Liver (tissue), 3 donors: ENCODE measurements around the gene FRAS1.

Source experiments
- CTCF ChIP-seq: fragments of 150-350 bp; IDR thresholded peaks from 2 replicates; pipeline ENCODE4 v1.5.1; 2017; ENCODE audit warnings: improper control_type of control experiment, low read depth, low read length; ENCODE audit not compliant: missing input control
- MAX ChIP-seq: IDR thresholded peaks from 2 replicates; pipeline ENCODE4 v1.6.1; 2016; ENCODE audit warnings: antibody characterized with exemption
- RAD21 ChIP-seq, 2 donors: IDR thresholded peaks; 2 replicates each; pipeline ENCODE4 v1.6.1; 2016; ENCODE audit warnings: antibody characterized with exemption in 2 of 2, mild to moderate bottlenecking in 2 of 2
- TAF1 ChIP-seq: conservative IDR thresholded peaks from 2 replicates; pipeline ENCODE4 v1.6.1; 2016; ENCODE audit warnings: antibody characterized with exemption, mild to moderate bottlenecking
- TF ChIP-seq, protein P1 (sequence below): IDR thresholded peaks from 2 replicates; pipeline ENCODE4 v1.6.1; 2016; ENCODE audit warnings: antibody characterized with exemption, mild to moderate bottlenecking
- donor health status: healthy.
- donor health status: healthy.

DNA sequence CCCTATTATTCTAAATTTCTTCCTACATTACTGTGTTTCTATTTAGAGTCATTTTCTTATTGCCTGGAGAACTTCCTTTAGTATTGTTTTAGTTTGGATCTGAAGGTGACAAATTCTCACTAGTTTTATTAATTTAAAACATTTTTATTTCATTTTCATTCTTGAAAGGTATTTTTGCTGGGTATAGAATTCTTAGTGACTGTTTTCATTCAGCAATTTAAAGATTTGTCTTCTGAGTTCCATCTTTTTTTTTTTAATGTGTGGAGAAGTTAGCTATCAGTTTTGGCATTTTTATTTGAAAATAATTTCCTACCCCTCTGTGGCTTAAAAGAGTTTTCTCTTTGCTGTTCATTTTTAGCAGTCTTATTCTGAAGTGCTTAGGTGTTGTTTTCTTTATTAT lies 169.2 kb downstream of the FRAS1 start:
- TF ChIP-seq, protein P1, sequence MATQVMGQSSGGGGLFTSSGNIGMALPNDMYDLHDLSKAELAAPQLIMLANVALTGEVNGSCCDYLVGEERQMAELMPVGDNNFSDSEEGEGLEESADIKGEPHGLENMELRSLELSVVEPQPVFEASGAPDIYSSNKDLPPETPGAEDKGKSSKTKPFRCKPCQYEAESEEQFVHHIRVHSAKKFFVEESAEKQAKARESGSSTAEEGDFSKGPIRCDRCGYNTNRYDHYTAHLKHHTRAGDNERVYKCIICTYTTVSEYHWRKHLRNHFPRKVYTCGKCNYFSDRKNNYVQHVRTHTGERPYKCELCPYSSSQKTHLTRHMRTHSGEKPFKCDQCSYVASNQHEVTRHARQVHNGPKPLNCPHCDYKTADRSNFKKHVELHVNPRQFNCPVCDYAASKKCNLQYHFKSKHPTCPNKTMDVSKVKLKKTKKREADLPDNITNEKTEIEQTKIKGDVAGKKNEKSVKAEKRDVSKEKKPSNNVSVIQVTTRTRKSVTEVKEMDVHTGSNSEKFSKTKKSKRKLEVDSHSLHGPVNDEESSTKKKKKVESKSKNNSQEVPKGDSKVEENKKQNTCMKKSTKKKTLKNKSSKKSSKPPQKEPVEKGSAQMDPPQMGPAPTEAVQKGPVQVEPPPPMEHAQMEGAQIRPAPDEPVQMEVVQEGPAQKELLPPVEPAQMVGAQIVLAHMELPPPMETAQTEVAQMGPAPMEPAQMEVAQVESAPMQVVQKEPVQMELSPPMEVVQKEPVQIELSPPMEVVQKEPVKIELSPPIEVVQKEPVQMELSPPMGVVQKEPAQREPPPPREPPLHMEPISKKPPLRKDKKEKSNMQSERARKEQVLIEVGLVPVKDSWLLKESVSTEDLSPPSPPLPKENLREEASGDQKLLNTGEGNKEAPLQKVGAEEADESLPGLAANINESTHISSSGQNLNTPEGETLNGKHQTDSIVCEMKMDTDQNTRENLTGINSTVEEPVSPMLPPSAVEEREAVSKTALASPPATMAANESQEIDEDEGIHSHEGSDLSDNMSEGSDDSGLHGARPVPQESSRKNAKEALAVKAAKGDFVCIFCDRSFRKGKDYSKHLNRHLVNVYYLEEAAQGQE = no peak
- TF ChIP-seq CTCF (no peak), RAD21 (IDR thresholded peaks at IDR 0.05) (no peak), TAF1 (no peak), MAX (no peak)
